HEK293 (cell line): ENCODE data around the gene SLITRK3.

Source experiments
- ZBTB21 ChIP-seq: fragments of 450-650 bp; formaldehyde crosslinking; IDR thresholded peaks from 2 replicates; pipeline ENCODE4 v1.5.1; 2017; ENCODE audit warnings: missing biosample characterization, missing genetic modification characterization
- TF ChIP-seq, protein P1 (sequence below): fragments of 450-650 bp; formaldehyde crosslinking; IDR thresholded peaks from 2 replicates; pipeline ENCODE4 v1.5.1; 2017; ENCODE audit warnings: missing biosample characterization, missing genetic modification characterization
- TF ChIP-seq, protein P2 (sequence below): sonication (generic); formaldehyde crosslinking; IDR thresholded peaks from 2 replicates; pipeline ENCODE4 v1.8.1; 2022; ENCODE audit warnings: mild to moderate bottlenecking, moderate library complexity, missing genetic modification reagents

DNA sequence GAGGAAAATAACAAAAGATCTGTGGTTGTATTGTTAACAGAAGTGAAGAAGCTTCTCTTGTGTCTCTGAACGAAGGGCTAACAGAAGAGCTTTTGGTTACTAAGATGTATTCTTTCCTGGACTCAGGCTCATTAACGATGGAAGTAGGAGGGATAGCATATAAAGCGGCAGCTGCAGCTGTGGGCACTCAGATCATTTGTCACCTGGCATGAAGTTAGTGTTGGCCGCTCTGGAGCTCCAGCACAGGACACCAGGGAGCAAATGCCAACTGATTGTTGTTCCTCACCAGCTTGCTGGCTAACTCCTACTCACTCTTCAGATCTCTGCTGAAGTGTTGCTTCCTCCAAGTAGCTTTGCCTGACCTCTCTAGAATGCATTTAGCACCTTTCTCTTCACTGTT lies 15.5 kb upstream of the SLITRK3 start:
- TF ChIP-seq, protein P1, sequence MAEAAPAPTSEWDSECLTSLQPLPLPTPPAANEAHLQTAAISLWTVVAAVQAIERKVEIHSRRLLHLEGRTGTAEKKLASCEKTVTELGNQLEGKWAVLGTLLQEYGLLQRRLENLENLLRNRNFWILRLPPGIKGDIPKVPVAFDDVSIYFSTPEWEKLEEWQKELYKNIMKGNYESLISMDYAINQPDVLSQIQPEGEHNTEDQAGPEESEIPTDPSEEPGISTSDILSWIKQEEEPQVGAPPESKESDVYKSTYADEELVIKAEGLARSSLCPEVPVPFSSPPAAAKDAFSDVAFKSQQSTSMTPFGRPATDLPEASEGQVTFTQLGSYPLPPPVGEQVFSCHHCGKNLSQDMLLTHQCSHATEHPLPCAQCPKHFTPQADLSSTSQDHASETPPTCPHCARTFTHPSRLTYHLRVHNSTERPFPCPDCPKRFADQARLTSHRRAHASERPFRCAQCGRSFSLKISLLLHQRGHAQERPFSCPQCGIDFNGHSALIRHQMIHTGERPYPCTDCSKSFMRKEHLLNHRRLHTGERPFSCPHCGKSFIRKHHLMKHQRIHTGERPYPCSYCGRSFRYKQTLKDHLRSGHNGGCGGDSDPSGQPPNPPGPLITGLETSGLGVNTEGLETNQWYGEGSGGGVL (tag by site-specific recombination) = no peak
- no peak for TF ChIP-seq ZBTB21 (tag by site-specific recombination)
- TF ChIP-seq, protein P2, sequence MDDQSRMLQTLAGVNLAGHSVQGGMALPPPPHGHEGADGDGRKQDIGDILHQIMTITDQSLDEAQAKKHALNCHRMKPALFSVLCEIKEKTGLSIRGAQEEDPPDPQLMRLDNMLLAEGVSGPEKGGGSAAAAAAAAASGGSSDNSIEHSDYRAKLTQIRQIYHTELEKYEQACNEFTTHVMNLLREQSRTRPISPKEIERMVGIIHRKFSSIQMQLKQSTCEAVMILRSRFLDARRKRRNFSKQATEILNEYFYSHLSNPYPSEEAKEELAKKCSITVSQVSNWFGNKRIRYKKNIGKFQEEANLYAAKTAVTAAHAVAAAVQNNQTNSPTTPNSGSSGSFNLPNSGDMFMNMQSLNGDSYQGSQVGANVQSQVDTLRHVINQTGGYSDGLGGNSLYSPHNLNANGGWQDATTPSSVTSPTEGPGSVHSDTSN = no peak
